ENCODE data around the gene PTCRA. TPM values are rescaled to one million over a fixed set of nuclear protein-coding genes. Genes with fewer than 3 reads are reported as not detected.

PTCRA gene
- total RNA-seq, 1 donor from 2014 or later = not detected

- no peak for DNase-seq (ENCODE audit: low read depth)
Observed at GRCh38 chr6:42971746-42972327, 56.0 kb downstream of the PTCRA start.

GRCh38 chr6:42973926-42974325 is 58.1 kb downstream of the PTCRA start:
- DNase-seq (ENCODE audit: low read depth) = no peak

GRCh38 chr6:42974919-42975505 is 59.2 kb downstream of the PTCRA start:
- no peak for DNase-seq (ENCODE audit: low read depth)

Other genes starting within 250 kb of the PTCRA start
- 0.17 and 1.2 TPM in 2 replicates for gene PRPH2, start 193.5 kb upstream of the PTCRA start, total RNA-seq
- 37.7 and 59.6 TPM in 2 replicates for gene TBCC, start 169.9 kb upstream of the PTCRA start, total RNA-seq
- 2.4 and 8.2 TPM in 2 replicates for gene BICRAL, start 134.0 kb upstream of the PTCRA start, total RNA-seq
- 150 and 177 TPM in 2 replicates for gene RPL7L1, start 36.4 kb upstream of the PTCRA start, total RNA-seq
- 26.9 and 66.7 TPM in 2 replicates for gene CNPY3, start 13.4 kb downstream of the PTCRA start, total RNA-seq
- gene GNMT, start 44.7 kb downstream of the PTCRA start, total RNA-seq = 0.20 TPM in 1 of 2 replicates, not detected in the other
- 46.0 and 80.8 TPM in 2 replicates for gene PEX6, start 63.1 kb downstream of the PTCRA start, total RNA-seq
- gene PPP2R5D, start 68.5 kb downstream of the PTCRA start, total RNA-seq = 42.9 and 47.8 TPM in 2 replicates
- gene MEA1, start 97.9 kb downstream of the PTCRA start, total RNA-seq = 38.3 and 46.9 TPM in 2 replicates
- gene KLHDC3, start 98.2 kb downstream of the PTCRA start, total RNA-seq = 60.7 and 111 TPM in 2 replicates
- gene RRP36, start 105.6 kb downstream of the PTCRA start, total RNA-seq = 93.5 and 166 TPM in 2 replicates
- 28.0 and 45.0 TPM in 2 replicates for gene CUL7, start 137.8 kb downstream of the PTCRA start, total RNA-seq
- 17.9 and 25.4 TPM in 2 replicates for gene MRPL2, start 143.4 kb downstream of the PTCRA start, total RNA-seq
- gene KLC4, start 143.6 kb downstream of the PTCRA start, total RNA-seq = 17.0 and 29.3 TPM in 2 replicates
- gene PTK7, start 160.3 kb downstream of the PTCRA start, total RNA-seq = 81.3 and 141 TPM in 2 replicates